Hematopoietic multipotent progenitor cell treated with erythropoietin and hydrocortisone succinate and interleukin-3 and kit ligand, for 15 days (in vitro differentiated cells): ENCODE data around the gene SCN8A.
"Not testable (repeated sequence)": the region's sequence is repeated elsewhere in the genome, so short reads cannot be mapped to it uniquely, and the experiment has no call there.

ENCODE experiments used
- DNase-seq: peaks from one replicate; pipeline ENCODE4 v3.0.0-alpha.2; 2015; ENCODE audit warnings: low spot score

Gene SCN8A

DNA sequence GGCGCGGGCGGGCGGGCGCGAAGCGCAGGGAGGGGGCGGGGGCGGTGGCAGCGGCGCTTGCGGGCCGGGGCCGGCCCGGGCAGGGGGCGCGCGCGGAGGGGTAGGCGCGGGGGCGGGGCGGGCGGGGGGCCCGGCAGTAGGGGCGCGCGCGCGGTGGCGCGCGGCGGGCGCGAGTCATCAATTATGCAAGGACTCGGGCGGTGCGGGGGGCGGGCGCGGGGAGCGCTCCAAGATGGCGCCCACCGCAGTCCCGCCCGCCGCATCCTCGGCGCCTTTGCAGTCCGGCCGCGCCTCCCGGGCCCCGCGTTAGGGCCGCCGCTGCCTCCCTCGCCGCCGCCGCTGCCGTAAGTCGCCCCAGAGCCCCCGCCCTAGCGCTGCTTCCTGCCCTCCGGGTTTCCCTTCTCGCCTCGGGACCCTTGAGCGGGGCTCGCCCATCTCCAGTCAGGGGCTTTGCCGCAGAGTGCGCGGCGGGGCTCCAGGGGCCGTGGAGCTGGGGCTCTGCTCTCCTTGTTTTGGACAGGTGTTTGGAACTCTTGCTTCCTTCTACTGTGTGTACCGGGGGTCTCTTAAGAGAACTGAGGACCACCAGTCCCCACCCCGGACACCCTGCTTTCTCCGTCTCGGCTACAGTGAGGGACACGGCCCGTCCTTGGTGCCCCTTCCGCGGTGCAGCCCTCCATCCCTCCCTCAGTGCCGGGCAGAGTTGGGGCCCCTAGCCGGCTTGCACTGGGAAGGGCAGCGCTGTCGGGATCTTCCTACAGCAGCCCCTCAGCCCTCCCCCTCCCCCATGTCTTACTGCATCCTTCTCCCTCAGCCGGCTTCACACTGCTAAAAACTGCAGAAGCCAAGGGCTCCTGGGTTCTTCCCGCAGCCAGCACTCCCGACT lies at the start of gene SCN8A:
Gene SCN8A, plus strand, starts transcription at position 218 of the 886 bp plus-strand sequence. CDS start 71,585 bp downstream, outside the sequence.
- no peak for DNase-seq

DNA sequence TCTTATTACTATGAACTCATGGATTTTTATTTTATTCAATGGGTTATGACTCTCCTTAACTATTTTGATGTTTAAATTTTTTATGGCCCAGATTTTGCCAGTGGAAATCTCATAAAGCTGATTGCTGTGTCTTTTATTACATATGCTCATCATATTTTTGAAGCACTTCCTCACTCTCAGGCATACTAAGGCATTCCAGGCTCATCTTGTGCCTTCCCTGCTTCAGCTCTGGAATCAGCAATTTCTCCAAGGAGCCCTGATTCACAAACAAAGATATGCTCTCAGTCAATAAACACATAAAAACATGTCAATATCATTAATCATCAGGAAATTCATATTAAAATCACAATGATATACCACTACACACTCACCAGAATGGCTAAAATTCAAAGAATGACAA lies 44.9 kb upstream of the SCN8A start:
- DNase-seq: no peak

GRCh38 chr12:51547606-51548005 lies 43.4 kb upstream of the SCN8A start:
- no peak for DNase-seq

GRCh38 chr12:51548241-51548640 lies 42.8 kb upstream of the SCN8A start:
- no peak for DNase-seq

- DNase-seq: no peak
These were observed 41.4 kb upstream of the SCN8A start for GRCh38 chr12:51549637-51550036.

DNA sequence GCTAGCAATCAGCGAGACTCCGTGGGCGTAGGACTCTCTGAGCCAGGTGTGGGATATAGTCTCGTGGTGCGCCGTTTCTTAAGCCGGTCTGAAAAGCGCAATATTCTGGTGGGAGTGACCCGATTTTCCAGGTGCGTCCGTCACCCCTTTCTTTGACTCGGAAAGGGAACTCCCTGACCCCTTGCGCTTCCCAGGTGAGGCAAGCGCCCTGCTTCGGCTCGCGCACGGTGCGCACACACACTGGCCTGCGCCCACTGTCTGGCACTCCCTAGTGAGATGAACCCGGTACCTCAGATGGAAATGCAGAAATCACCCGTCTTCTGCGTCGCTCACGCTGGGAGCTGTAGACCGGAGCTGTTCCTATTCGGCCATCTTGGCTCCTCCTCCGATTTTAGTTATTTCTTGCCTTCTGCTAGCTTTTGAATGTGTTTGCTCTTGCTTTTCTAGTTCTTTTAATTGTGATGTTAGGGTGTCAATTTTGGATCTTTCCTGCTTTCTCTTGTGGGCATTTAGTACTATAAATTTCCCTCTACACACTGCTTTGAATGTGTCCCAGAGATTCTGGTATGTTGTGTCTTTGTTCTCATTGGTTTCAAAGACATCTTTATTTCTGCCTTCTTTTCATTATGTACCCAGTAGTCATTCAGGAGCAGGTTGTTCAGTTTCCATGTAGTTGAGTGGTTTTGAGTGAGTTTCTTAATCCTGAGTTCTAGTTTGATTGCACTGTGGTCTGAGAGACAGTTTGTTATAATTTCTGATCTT lies 22.6 kb upstream of the SCN8A start:
- not testable (repeated sequence) for DNase-seq

- DNase-seq: no peak
These were observed 11.6 kb upstream of the SCN8A start for GRCh38 chr12:51579321-51579850.

DNA sequence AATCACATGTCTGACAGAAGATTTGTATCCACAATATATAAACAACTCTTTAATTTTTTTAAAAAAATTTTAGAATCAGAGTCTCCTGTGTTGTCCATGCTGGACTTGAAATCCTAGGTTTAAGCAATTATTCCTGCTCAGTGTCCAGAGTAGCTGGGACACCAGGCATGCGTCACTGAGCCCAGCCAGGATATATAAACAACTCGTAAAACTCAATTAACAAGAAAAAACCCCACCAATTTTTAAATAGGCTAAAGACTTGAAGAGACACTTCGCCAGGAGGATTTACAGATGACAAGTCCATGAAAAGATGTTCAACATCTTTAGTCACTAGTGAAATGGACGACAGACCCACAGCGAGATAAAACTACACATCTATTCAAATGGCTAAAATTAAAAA lies 2.0 kb upstream of the SCN8A start:
- no peak for DNase-seq

GRCh38 chr12:51589557-51590176 lies 1.4 kb upstream of the SCN8A start:
- DNase-seq: no peak

DNA sequence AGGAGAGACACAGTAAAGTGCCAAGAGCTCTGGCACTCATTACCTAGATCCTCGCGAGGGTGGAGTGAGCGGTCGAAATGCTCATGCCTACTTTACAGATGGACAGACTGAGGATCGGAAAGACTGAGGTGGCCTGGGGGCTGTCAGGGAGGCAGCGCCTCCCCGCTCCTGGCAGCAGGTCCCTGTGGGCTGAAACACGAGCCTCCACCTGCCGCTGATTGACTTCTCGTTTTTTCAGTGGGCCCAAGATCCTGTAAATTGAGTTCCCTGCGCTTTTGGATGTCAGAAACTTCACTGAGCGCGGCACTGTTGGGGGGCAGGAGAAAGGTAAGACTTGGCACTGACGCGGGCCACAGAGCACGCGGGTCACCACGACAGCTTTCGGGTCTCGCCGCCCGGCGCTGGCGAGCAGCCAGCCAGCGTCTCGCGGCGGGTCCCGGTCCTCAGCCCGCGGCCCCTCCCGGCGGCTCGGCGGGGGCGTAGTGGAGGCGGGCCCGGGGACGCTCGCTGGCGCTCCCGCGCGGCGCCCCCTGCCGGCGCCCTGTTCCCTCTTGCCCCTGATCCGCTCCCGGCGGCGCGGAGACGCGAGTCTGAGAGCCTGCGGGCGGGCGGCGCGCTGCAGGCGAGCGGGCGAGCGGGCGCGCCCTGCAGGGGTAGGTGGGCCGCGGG lies 552 bp upstream of the SCN8A start:
- peak; percentile 39 for DNase-seq

DNA sequence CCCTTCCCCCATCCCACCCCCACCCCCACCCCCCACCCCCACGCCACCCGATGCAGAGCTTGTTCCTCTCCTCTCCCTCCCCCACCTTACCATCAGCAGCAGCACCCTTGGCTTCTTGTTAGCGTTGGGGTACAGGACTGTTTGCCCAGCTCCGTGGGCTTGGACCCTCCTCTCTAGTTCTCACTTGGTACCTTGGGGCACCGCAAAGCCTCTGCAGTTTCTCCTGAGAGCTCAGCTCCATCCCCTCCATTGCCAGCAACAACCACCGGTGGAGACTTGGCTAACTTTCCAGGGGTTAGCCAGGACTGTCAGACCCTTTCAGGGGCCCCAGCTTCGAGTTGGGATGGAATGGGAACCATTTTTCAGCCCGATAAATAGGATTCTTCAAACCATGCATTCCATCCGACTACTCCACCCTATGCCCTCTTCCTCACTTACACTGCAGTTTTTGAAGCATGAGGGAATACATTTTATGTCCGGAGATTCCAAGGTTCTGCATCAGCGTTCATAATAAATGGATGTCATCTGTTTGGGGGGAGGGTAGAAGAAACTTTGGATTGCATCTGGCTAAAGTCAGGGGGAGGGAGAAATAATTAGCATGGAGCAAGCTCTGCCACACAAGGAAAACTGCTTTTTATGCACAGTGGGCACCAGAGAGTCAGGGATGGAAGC lies 1.1 kb downstream of the SCN8A start:
- no peak for DNase-seq

- no peak for DNase-seq
These were observed 2.0 kb downstream of the SCN8A start for GRCh38 chr12:51593021-51593420.

- DNase-seq: no peak
These were observed 2.5 kb downstream of the SCN8A start for GRCh38 chr12:51593539-51593938.

DNA sequence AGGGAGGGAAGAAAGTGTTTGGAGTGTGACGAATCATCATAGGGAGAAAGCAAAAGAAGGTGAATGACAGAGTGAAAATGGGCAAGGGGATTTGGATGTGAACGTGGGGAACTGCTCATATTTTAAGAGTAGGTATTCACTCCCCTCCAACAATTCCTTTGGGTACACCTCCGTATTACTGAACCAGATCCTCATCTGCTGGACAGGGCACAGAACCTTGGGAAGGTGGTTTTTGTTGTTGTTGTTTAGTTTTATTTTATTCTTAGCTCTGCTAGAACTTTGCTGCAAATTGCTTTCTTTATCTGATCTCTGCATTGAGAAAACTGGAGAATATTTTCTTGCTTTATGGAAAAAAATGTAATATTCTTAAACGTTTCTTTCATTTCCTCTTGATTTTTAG lies 7.1 kb downstream of the SCN8A start:
- DNase-seq: no peak

GRCh38 chr12:51600721-51601120 lies 9.7 kb downstream of the SCN8A start:
- no peak for DNase-seq

GRCh38 chr12:51601241-51601640 lies 10.2 kb downstream of the SCN8A start:
- DNase-seq: no peak

GRCh38 chr12:51605896-51606295 lies 14.9 kb downstream of the SCN8A start:
- DNase-seq: not testable (repeated sequence)

GRCh38 chr12:51607197-51607596 lies 16.2 kb downstream of the SCN8A start:
- not testable (repeated sequence) for DNase-seq

DNA sequence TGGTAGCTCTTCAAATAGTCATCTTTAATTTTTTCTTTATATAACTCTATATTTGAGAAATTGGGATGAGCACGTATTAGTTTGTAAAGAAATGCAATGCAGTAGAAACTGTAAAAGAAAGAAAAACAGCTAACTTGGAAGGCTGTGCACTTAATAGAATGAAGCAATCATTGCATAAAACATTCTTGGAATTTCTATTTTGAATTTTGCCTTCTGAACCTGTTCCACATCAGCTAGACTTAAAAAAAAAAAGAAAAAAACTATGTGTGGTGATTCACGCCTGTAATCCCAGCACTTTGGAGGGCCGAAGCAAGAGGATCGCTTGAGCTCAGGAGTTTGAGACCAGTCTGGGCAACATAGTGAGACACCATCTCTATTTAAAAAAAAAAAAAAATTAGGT lies 29.4 kb downstream of the SCN8A start:
- no peak for DNase-seq

DNA sequence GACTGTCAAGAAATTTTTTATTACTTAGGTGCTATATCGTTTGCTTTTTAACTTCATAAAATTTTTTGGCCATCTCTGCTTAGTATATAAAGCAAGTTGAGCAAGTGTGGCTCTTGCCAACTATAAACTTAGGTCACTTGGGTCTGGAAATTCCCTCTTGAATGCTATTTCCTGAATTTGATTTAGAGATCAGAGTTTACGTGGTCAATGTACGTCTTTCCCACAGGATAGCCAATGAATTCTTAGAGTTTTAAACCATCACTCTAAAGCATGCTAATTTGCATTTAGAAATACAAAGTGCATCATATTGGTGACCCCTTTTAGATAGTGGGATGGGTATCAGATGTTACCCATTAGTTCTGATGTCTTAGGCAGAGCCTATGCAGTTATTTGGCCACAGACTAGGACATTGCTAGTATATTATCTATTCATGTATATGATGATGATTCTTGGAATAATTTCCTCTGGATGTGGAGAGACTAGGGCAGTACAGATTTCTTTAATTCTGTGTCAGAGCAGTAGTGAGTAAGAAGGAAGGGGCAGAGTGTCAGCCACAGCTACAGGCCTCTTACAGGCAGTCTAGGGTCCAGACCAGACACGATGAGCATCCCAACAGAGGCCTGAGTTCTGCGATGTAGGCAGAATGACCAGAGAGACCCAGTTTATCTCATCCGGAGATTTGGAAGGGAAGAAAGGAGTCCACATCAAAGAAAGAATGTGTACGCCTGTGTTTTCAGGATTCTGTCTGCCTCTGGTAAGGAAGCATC lies 30.3 kb downstream of the SCN8A start:
- DNase-seq: no peak

DNA sequence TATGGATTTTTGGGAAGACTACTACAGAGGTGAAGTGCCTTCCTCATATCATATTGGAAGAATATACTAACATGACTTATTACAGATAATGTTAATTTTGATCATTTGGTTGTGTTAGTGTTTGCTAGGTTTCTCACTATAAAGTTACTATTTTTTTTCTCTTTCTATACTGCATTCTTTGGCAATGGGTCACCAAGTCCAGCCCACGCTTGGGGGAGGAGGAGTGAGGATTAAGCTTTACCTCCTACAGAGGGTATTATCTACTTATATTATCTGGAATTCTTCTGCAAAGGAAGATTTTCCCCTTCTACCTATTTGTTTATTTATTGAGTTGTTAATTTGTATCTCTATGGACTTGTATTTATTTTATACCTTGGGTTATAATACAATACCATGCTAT lies 31.5 kb downstream of the SCN8A start:
- DNase-seq: no peak
